CD4-positive, alpha-beta T cell treated with Interleukin-4 for 4 hours (primary cell): ENCODE results near the gene TRIM26.
"Not testable (repeated sequence)": the region's sequence is repeated elsewhere in the genome, so short reads cannot be mapped to it uniquely, and the experiment has no call there.

Experiments
- DNase-seq: peaks from one replicate; pipeline ENCODE4 v3.0.0-alpha.2; 2020

Gene TRIM26

DNA sequence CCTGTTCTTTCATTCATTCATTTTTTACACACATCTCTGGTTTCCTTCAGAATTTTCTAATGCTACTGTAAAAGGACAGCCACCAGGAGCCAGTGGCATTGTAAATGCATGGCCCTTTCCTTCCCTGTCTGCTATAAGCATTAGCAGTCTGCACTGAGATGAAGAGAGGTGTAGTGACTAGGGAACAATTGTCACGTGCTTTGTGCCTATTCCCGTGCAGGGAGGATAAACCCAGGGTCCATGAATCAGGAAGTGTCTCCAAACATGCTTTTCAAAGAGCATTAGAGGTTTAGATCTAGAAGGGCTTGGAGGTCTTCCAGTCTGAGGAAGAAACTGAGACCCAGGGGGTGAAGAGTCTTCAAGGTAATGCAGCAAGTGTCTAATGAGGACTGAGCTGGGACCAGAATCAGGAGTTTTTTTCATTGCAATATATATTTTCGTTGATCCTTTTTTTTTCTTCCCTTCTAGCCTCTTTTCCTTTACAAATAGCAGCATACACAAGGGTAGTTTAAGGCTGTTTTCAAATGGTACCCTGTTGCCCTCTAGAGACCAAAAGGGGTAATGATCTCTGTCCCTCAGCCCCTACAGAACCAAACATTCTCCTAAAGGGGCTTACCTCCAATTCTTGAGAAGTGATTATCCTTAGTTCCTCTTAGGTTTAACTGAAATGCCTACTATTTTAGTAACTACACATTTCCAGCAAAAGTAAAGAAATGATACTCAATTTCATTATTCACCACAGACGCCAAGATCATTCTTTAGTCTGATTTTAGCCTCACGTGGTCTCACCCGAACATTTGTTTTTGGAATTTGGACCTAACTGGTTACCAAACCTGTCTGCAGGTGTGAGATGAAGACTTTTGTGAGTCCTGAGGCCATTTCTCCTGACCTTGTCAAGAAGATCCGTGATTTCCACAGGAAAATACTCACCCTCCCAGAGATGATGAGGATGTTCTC is 43.3 kb downstream of the TRIM26 start:
- peak; percentile 52 for DNase-seq

DNA sequence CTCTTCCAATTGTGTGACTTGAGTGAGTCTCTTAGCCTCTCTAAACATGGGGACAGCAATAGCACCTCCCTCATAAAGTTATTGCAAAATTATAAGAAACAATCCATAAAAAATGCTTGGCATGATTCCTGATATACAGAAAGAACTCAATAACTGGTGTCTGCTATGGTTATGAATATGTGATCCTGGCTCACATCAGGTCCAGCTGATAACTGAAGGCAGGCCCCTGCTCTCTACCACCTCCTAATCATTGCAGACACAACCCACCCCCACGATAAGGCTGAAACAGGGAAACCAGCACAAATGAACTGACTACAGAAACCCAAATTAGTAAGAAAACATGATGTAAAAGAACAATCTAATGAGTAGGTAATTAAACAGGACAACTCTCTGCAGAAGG is 44.5 kb downstream of the TRIM26 start:
- no peak for DNase-seq

DNA sequence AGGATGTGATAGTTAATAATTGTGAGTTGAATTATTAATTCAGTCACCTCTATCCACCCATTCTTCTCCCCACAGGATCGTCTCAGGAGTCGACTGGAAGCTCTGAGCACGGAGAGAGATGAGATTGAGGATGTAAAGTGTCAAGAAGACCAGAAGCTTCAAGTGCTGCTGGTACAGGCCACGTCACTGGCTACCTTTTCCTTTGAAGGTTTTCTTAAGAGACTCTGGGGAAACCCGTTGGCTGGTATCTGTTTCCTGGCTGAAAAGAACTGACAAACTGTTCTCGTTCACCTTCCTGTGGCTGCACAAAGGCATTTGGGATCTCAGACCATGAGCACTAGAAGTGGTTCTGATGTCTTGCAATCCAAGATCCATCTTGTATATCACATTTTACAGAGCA is 46.1 kb downstream of the TRIM26 start:
- no peak for DNase-seq

DNA sequence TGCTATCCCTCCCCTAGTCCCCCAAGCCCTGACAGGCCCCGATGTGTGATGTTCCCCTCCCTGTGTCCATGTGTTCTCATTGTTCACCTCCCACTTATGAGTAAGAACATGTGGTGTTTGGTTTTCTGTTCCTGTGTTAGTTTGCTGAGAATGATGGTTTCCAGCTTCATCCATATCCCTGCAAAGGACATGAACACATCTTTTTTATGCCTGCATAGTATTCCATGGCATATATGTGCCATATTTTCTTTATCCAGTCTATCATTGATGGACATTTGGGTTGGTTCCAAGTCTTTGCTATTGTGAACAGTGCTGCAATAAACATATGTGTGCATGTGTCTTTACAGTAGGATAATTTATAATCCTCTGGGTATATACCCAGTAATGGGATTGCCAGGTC is 48.0 kb downstream of the TRIM26 start:
- DNase-seq: not testable (repeated sequence)

- DNase-seq: no peak
Measured at GRCh38 chr6:30164714-30165113, 48.5 kb downstream of the TRIM26 start.

DNA sequence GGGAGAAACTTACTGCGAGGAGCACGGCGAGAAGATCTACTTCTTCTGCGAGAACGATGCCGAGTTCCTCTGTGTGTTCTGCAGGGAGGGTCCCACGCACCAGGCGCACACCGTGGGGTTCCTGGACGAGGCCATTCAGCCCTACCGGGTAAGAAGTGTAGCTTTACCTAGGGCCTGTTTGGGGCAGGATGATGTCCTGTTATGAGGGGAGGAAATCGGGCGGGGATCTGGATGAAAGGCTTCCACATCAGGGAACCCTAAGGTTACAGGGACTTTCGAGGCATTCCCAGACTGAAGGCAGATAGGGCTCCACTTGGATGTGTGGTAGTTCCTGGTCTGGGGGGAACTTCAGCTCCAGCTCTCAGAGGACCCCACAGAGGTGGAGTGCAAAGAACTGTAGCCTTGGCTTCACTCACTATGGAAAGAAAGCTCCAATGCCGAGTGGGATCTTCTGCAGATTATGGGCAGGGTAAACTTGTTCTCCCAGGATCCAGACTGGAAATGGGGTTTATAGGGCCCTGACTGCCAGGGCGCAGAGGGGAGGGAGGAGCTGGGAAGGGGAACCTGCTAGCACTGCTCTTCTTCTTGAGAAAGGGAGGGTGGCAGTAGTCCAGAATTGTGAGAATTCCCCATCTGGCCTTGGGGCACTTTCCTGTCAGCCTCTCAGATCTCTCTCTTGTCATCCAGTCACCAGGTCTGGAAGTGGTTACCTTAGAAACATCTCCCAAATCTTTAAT is 49.1 kb downstream of the TRIM26 start:
- DNase-seq: no peak

GRCh38 chr6:30163090-30163917 is 49.9 kb downstream of the TRIM26 start, which contains the start of gene TRIM15:
Gene TRIM15 (plus strand): TSS chr6:30163546. CDS start chr6:30163685, 139 bp downstream.
- DNase-seq: no peak

- no peak for DNase-seq
Measured at GRCh38 chr6:30162265-30163089, 50.7 kb downstream of the TRIM26 start.

GRCh38 chr6:30160785-30161531 is 52.2 kb downstream of the TRIM26 start, which contains the start of gene TRIM10:
Gene TRIM10 (minus strand): TSS chr6:30161211. CDS start chr6:30160858, 353 bp downstream.
- DNase-seq: no peak

- no peak for DNase-seq
Measured at GRCh38 chr6:30160008-30160784, 53.0 kb downstream of the TRIM26 start.

DNA sequence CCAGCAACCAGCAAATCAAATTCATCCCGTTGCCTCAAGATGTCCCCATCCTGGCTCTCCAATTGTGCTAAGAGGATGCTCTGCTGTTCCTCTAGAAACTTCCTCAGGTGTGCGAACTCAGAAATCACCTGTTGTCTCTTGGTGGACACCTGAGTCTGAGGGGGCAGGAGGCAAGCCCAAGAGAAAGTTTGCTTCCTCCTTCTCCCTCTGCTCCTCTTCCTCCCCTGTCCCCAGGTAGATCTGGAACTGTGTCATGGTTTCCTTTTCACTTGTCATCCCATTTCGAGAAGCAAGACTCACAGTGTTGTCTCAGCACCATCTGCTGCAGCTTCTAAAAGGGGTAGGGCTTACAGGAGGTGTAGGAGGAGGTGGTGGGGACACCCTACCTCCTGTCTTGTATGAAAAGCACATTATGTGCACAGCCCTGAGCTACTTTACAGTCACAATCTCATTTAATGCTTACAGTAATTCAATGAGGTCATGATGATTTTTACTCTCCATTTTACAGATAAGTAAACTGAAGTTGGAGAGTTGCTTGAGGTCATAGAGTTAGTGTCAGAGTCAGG is 54.6 kb downstream of the TRIM26 start:
- DNase-seq: no peak

DNA sequence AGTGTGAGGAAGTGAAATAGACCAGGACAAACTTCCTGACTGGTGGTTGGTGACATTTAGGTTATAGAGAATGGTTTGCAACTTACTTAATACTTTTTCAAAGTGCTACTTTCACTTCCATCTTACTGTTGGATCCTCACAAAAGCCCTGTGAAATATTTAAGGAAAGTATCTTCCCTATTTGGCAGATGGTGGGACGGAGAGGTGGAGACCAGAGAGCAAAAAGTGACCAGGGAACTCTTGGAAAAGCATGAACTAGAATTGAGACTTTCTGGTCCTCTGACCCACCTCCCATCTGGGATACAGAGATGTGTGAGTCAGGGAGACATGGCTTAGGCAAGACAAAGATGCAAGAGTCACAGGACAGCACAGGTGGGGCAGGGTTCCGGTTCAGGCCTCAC is 55.2 kb downstream of the TRIM26 start:
- no peak for DNase-seq

- no peak for DNase-seq
Measured at GRCh38 chr6:30157581-30157980, 55.6 kb downstream of the TRIM26 start.

GRCh38 chr6:30156774-30157173 is 56.4 kb downstream of the TRIM26 start:
- DNase-seq: no peak

- no peak for DNase-seq
Measured at GRCh38 chr6:30156262-30156599, 57.0 kb downstream of the TRIM26 start.

DNA sequence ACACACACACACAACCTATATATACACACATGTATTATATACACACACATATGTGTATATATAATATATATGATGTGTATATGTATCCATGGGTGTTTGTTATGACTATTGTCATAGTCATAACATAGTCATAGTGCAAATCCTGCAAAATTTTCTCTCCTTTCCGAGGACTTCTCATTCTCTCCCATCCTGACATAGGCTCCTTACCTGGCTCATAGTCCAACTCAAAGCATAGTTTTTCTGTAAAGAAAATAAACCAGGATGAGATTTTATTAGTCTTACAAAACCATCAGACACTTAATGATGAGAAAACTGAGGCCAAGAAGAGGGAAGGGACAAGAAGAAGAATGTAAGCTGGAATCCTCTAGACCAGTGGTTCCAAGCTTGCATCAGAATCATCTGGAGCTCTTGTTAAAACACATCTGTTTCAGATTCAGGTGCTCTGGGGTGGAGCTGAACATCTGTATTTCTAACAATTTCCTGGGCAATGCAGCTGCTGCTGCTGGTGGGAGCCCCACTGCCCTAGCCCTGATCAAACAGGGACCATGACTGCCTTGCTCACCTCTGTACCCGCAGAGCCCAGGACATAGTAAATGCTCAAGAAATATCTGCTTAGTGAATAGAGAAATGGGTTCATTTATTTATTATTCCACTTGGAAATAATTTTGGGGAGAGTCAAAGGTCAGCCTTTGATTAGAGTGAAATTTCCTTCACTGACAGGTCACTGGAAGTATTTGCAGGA is 57.5 kb downstream of the TRIM26 start:
- no peak for DNase-seq

DNA sequence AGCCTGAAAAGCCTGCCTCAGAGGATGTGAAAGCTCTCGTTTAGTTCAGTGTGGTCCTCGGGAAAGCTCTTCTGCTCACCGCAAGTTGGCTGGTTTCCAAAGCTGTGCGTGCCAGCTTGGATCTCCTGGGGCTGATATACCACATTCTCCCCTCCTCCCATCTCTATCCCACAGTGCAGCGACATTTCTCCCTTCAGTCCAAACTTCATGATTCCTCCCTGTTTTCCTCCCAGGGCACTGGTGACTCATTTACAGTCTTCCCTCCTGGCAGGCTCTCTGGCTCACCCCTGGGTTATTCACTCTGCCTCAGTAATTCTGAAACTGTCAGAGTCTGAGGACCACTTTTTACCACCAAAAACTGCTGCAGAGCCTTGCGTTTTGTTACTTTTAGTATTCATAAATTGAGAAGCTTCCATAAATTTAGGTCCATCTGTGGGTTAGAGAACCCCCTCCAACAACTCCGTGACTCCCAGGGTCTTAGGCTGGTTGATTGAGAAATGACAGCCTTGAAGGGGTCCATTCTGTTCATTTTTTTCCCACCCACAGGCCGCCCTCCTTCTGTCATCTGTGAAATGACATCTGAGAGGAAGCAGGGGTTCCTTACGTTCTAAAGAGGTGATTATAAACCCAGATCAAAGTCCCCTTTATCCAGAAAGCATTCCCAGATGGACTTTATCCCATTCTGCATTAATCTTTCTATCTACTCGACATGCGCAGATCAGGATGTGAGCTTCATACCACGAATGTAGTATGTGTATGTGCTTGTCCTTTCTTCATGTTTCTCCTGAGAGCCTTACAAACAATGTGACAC is 58.3 kb downstream of the TRIM26 start:
- no peak for DNase-seq

- DNase-seq: no peak
Measured at GRCh38 chr6:30154061-30154460, 59.1 kb downstream of the TRIM26 start.
